ENCODE measurements around the gene SAMD8.
"Not testable (repeated sequence)": the region's sequence is repeated elsewhere in the genome, so short reads cannot be mapped to it uniquely, and the experiment has no call there.

Gene SAMD8

DNA sequence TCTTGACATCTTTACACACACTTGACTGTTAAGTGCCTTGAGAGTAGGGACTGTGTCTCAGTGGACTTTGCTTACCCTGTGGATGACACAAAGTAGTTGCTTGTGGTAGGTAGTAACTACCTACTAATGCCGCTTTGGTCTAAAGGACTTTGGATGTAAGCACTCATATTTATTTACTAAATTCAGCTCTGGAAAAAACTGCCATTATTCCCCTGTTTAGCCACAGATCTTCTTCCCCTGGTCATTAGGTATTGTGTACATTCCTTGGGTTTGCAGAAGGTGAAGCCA is 96.3 kb downstream of the SAMD8 start:
- H3K27me3 Mint-ChIP-seq, result no peaks in the 10 kb centered on the region
- no peak overlapping the region for H3K27ac Mint-ChIP-seq
- no peaks in the 10 kb centered on the region for H3K9me3 Mint-ChIP-seq
- intact Hi-C loops (cut with micrococcal nuclease), result no loop called here
- H3K4me1 Mint-ChIP-seq (ENCODE audit: low read depth), result peaks cover 37% of the 10 kb centered on the region
- H3K36me3 Mint-ChIP-seq (ENCODE audit: low read depth), result peaks cover 34% of the 10 kb centered on the region
- H3K4me3 Mint-ChIP-seq, result no peak overlapping the region

DNA sequence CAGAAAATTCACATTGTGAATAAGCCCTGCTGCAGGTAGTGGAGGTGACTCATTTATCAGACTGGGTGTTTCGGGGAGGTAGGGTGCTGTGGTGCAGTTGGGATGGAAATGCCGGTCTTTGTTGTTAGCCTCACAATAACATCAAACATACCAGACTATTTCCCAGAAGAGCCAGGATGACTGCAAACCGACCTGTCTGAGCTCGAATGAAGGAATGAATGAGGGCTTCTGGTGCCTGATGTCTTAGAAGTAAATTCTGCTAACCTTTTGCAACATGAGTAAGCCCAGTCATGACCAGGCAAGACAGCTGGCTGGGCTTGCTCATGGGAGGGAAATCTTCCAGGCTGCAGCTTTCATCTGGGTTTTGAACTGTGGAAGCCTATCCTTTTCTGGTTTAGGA is 96.7 kb downstream of the SAMD8 start:
- Mint-ChIP-seq H3K27ac (peak overlapping the region; percentile 99), H3K4me1 (ENCODE audit: low read depth) (peaks cover 37% of the 10 kb centered on the region), H3K27me3 (no peaks in the 10 kb centered on the region), H3K9me3 (no peaks in the 10 kb centered on the region), H3K36me3 (ENCODE audit: low read depth) (peaks cover 36% of the 10 kb centered on the region), H3K4me3 (no peak overlapping the region)
- intact Hi-C loops (cut with micrococcal nuclease), result no loop called here

DNA sequence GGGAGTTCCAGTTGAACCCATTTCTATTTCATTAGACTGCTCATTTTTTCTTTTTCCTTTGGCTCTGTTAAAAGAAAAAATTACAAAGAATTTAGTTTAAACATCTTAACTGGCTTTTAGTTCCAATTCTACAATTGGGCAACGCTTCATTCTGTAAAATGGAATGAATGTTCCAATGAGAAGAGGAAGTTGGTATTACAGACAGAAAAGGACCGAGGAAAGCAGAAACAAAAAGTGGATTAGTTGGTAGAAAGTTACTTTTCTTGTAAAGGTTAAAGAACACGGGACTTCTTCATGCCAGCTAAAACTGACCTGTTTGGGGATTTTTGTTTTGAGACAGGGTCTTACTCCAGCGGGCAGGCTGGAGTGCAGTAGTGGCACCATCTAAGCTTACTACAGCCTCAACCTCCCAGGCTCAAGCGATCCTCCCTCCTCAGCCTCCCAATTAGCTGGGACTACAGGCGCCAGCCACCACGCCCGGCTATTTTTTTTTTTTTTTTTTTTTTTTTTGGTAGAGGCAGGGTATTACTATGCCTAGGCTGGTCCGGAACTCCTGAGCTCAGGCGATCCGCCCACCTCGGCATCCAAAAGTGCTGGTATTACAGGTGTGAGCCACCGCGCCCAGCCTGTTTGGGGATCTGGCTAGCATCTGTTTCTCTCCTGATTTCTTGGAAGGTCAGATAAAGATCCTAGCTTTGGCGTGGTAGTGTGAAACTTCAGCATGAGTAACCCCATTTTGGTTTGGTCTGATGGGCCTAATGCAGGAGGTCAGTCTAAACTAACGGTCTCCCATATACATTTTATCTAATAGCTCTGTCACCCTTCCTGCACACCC is 97.8 kb downstream of the SAMD8 start:
- intact Hi-C loops (cut with micrococcal nuclease), result no loop called here
- H3K4me3 Mint-ChIP-seq, result peak overlapping the region; percentile 97
- H3K27me3 Mint-ChIP-seq, result no peaks in the 10 kb centered on the region
- no peaks in the 10 kb centered on the region for H3K9me3 Mint-ChIP-seq
- peaks cover 35% of the 10 kb centered on the region for H3K4me1 Mint-ChIP-seq (ENCODE audit: low read depth)
- peaks cover 47% of the 10 kb centered on the region for H3K36me3 Mint-ChIP-seq (ENCODE audit: low read depth)
- peak overlapping the region; percentile 99 for H3K27ac Mint-ChIP-seq

DNA sequence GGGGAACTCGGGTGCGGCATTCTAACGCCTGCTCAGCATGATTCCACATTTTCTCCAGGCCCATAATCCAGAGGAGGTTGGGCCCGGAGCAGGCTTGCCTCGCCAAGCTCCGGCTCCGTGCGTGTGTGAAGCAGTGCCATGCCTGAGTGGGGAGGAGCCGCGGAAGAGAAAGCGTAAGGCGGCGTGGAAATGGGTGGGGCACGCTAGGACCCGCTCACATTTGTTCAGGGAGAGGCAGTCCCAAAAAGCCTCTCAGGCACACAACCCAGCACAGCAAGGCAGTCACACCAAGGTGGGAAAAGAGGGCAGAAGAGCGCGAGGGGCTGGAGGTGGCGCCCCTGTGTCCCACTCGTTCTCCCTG is 98.4 kb downstream of the SAMD8 start:
- H3K4me1 Mint-ChIP-seq (ENCODE audit: low read depth), result peaks cover 31% of the 10 kb centered on the region
- H3K27me3 Mint-ChIP-seq, result no peaks in the 10 kb centered on the region
- intact Hi-C loops (cut with micrococcal nuclease), result loop anchor here (1.0 to 5.0 kb wide), 3 partner anchors 25 to 383 kb away; partner anchors contain the start of genes COMTD1, KAT6B and SAMD8
- peaks cover 53% of the 10 kb centered on the region for H3K36me3 Mint-ChIP-seq (ENCODE audit: low read depth)
- peak overlapping the region; percentile 99 for H3K27ac Mint-ChIP-seq
- peak overlapping the region; percentile 97 for H3K4me3 Mint-ChIP-seq
- no peaks in the 10 kb centered on the region for H3K9me3 Mint-ChIP-seq

DNA sequence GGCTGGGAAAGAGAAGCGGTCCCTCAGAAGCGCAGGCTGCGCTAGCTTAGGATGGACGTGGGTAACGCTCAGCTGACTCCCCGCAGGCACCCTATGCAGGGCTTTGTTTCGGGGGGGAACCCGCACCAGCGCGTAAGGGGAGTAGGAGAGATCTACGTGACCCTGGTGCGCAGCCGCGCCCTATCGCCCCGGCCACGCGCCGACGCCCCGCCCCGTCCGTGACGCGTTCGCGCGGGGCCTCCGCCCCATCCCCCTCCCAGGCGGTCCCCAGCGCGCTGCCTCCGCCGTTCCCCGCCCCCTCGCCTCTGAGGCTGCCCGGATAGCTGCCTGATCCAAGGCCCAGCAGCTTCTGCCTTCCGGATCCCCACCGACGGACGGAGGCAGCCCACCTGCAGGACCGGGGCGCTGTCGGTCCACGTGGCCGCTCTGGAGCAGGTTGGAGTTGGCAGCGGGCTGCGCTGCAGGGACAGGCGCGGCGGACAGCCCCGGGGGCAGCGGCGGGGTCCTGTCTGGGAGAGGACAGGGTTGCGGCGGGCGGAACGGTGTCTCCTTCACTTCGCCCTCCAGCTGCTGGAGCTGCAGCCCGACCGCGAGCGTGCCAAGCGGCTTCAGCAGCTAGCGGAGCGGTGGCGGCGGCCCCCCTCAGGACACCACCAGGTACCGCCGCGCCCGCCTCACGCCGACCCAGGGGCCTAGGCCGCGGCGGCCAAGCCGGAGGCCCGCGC is 99.0 kb downstream of the SAMD8 start, which contains the start of gene VDAC2:
TSS of gene VDAC2 (plus strand) at position 515 of the 725 bp plus-strand sequence. CDS start 363 bp downstream, outside the sequence.
- intact Hi-C loops (cut with micrococcal nuclease), result loop anchor here (1.0 to 5.0 kb wide), 3 partner anchors 24 to 383 kb away; partner anchors contain the start of genes COMTD1, KAT6B and SAMD8
- peaks cover 27% of the 10 kb centered on the region for H3K4me1 Mint-ChIP-seq (ENCODE audit: low read depth)
- no peaks in the 10 kb centered on the region for H3K27me3 Mint-ChIP-seq
- peak within 1 kb of the TSS; percentile 97 for H3K4me3 Mint-ChIP-seq
- no peaks in the 10 kb centered on the region for H3K9me3 Mint-ChIP-seq
- H3K36me3 Mint-ChIP-seq (ENCODE audit: low read depth), result peaks cover 58% of the 10 kb centered on the region
- peak within 1 kb of the TSS; percentile 99 for H3K27ac Mint-ChIP-seq

DNA sequence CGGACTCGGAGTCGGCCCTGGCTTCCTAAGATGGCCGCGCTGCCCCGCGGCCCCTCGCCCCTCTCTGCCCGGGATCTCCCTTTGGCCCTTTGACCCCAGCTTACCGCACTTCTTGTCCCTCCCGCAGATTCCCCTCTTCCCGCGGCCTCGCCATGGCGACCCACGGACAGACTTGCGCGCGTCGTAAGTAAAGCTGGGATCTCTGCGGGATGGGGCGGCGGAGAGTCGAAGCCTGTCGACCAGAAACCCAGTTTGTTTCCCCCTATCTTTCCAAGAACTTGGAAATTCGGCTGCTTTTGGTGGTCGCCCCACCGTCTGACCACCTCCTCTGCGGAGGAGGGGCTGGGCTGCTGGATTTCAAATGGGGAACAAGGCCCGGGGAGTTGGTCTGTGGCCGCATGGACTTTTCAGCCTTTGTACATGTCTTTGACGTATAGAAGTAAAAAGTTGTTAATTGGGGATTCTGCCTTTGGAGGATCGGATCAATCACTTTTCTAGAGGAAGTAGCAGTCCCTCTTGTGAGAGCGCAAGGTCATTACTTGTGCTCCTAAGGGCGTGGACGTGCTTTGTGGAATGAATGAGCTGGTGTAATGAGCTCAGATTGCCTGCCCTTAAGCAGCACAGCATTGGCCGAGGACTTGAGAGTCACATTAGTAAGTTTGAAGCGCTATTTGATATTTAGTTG is 99.7 kb downstream of the SAMD8 start:
- intact Hi-C loops (cut with micrococcal nuclease), result loop anchor here (2.0 to 5.0 kb wide), 2 partner anchors 24 to 384 kb away; partner anchors contain the start of genes COMTD1 and KAT6B
- Mint-ChIP-seq H3K9me3 (no peaks in the 10 kb centered on the region), H3K4me1 (ENCODE audit: low read depth) (peaks cover 32% of the 10 kb centered on the region), H3K4me3 (peak overlapping the region; percentile 97), H3K36me3 (ENCODE audit: low read depth) (peaks cover 65% of the 10 kb centered on the region), H3K27me3 (no peaks in the 10 kb centered on the region), H3K27ac (peak overlapping the region; percentile 99)

DNA sequence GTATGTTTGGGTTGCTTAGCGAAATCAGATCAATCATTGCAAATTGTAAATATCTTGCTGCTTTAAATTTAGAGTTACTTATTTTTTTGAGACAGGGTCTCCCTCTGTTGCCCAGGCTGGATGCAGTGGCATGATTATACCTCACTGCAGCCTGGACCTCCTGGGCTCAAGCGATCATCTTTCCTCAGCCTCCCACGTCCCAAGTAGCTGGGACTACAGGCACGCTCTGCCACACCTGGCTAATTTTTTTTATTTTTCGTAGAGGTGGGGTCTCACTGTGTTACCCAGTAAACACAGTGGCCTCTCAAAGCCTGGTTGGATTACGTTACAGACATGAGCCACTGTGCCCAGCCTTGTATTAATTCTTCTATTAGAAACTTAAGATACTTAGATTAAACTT is 100.9 kb downstream of the SAMD8 start:
- intact Hi-C loops (cut with micrococcal nuclease), result loop anchor here (5.0 kb wide), 1 partner anchor 385 kb away; the partner anchor contains the start of gene KAT6B
- Mint-ChIP-seq H3K4me1 (ENCODE audit: low read depth) (peaks cover 37% of the 10 kb centered on the region), H3K9me3 (no peaks in the 10 kb centered on the region), H3K27ac (no peak overlapping the region), H3K36me3 (ENCODE audit: low read depth) (peaks cover 77% of the 10 kb centered on the region), H3K27me3 (no peaks in the 10 kb centered on the region), H3K4me3 (peak overlapping the region; percentile 97)

DNA sequence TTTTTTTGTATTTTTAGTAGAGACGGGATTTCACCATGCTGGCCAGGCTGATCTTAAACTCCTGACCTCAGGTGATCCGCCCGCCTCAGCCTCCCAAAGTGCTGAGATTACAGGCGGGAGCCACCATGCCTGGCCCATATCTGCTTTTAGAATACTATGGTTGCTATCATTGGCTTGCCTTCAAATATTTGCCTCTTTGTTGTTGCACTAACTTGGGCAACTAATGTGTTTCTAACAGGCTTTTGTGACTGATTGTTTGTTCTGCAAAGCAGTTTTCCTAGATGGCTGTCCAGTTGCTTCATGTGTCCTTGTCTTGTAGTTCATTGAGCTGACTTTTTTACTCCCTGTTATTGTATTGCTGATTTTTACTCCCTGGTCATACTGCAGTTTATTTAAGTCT is 108.8 kb downstream of the SAMD8 start:
- Mint-ChIP-seq H3K4me1 (ENCODE audit: low read depth) (peaks cover 31% of the 10 kb centered on the region), H3K36me3 (ENCODE audit: low read depth) (peaks cover 98% of the 10 kb centered on the region), H3K4me3 (no peak overlapping the region), H3K27ac (no peak overlapping the region), H3K27me3 (no peaks in the 10 kb centered on the region), H3K9me3 (no peaks in the 10 kb centered on the region)
- intact Hi-C loops (cut with micrococcal nuclease), result no loop called here

DNA sequence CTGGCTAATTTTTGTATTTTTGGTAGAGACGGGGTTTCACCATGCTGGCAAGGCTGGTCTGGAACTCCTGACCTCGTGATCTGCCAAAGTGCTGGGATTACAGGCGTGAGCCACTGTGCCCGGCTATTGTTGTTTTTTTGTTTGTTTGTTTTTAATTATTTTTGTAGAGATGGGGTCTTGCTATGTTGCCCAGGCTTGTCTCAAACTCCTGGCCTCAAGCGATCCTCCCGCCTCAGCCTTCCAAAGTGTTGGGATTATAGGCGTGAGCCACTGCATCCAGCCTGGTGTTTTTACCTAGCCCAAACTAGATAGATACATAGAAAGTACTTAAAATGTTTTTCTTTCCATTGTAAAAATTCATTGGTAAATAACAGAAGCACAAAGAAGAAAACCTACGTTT is 110.0 kb downstream of the SAMD8 start:
- intact Hi-C loops (cut with micrococcal nuclease); H3K4me3 Mint-ChIP-seq; H3K27ac Mint-ChIP-seq; H3K9me3 Mint-ChIP-seq; H3K27me3 Mint-ChIP-seq: not testable (repeated sequence)
- H3K4me1 Mint-ChIP-seq (ENCODE audit: low read depth), result peaks cover 22% of the 10 kb centered on the region
- H3K36me3 Mint-ChIP-seq (ENCODE audit: low read depth), result peaks cover 98% of the 10 kb centered on the region

DNA sequence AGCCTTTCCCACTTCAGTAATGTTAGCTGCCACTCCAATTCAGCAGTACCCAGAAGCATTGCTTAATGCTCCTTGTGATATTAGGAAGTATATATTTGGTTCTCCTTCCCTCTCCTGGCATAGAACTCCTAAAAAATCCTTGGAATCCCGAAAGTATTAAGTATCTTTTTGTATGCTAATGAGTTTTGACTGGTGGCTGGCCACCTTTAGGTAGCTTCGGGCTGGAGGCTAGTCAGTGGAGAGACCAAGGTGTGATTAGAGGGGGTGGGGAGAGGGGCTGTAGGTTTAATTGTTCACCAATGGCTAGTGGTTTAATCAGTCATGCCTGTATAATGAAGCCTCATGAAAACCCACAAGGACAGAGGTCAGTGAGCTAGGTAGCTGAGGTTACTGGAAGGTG is 112.1 kb downstream of the SAMD8 start:
- peaks cover 29% of the 10 kb centered on the region for H3K4me1 Mint-ChIP-seq (ENCODE audit: low read depth)
- no peak overlapping the region for H3K27ac Mint-ChIP-seq
- intact Hi-C loops (cut with micrococcal nuclease), result no loop called here
- no peak overlapping the region for H3K4me3 Mint-ChIP-seq
- H3K9me3 Mint-ChIP-seq, result no peaks in the 10 kb centered on the region
- no peaks in the 10 kb centered on the region for H3K27me3 Mint-ChIP-seq
- H3K36me3 Mint-ChIP-seq (ENCODE audit: low read depth), result peaks cover 97% of the 10 kb centered on the region

DNA sequence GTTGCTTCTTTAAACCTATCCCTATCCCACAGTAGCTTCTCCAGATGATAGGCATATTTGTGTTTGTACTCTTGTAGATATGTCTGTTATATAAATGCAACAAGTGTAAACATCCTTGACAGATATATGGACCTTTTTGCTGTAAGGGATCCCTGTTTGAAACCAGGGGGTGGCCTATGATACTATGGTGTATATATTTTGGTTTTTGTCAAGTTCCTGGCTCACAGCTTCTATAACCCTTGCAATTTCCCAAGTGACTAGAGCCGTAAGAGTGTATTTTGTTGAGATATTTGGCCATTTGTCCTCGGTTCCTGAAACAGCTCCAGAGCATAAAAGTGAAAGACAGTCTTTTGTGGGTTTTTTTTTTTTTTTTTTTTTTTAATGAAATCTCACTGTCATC is 114.6 kb downstream of the SAMD8 start:
- Mint-ChIP-seq H3K27ac (no peak overlapping the region), H3K4me3 (no peak overlapping the region), H3K9me3 (no peaks in the 10 kb centered on the region), H3K4me1 (ENCODE audit: low read depth) (peaks cover 47% of the 10 kb centered on the region), H3K27me3 (no peaks in the 10 kb centered on the region), H3K36me3 (ENCODE audit: low read depth) (peaks cover 97% of the 10 kb centered on the region)
- intact Hi-C loops (cut with micrococcal nuclease), result no loop called here

DNA sequence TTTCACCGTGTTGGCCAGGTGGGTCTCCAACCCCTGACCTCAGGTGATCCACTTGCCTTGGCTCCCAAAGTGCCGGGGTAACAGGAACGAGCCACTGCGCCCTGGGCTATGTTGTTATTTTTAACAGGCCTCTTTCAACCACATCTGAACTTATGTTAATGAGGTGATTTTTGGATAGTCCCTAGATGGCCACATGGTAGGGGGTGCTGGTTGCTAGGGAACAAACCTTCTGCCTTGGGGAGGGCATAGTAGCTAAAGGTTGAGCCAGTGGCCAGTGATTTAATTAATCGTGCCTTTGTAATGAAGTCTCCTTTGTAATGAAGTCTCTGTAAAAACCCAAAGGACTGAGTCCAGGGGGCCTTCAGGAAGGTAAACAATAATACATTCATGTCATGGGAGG is 115.2 kb downstream of the SAMD8 start:
- Mint-ChIP-seq H3K27ac (no peak overlapping the region), H3K4me3 (no peak overlapping the region), H3K36me3 (ENCODE audit: low read depth) (peaks cover 97% of the 10 kb centered on the region), H3K4me1 (ENCODE audit: low read depth) (peaks cover 47% of the 10 kb centered on the region), H3K9me3 (no peaks in the 10 kb centered on the region), H3K27me3 (no peaks in the 10 kb centered on the region)
- intact Hi-C loops (cut with micrococcal nuclease), result no loop called here

DNA sequence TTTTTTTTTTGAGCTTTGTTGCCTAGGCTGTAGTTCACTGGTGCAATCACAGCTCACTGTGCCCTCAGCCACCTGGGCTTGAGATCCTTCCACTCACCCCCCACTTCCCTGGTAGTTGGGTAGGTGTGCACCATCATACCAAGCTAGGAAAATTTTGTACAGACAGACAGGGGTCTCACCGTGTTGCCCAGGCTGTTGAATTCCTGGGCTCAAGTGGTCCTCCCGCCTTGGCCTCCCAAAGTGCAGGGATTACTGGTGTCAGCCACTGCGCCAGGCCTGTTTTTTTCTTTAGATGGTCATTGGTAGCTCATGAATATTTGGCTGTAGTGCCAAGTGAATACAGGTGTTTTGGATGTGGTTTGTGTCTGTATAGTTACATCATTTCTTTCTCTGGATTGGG is 116.8 kb downstream of the SAMD8 start:
- Mint-ChIP-seq H3K9me3 (no peaks in the 10 kb centered on the region), H3K4me1 (ENCODE audit: low read depth) (peaks cover 36% of the 10 kb centered on the region), H3K27me3 (no peaks in the 10 kb centered on the region), H3K36me3 (ENCODE audit: low read depth) (peaks cover 99% of the 10 kb centered on the region), H3K4me3 (no peak overlapping the region), H3K27ac (peak overlapping the region; percentile 59)
- intact Hi-C loops (cut with micrococcal nuclease), result no loop called here

DNA sequence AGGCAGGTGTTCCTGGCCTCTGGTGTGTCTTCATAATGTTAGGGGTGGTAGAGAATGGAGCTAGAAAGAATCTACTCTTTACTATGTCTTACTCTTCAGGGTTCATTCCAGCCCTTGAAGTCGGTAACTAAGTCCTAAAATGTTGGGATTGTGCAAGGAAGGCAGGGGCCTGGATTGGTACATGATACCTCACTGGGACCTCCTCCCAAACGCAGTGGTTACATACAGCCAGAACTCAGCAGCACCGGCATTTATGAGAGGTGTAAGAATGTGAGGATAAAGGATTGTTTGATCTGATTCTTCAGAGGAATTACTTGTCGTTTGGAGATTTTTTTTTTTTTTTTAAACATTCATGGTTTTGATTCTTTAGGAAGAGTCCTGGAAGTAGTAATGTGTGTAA is 117.4 kb downstream of the SAMD8 start:
- H3K36me3 Mint-ChIP-seq (ENCODE audit: low read depth), result peaks cover 98% of the 10 kb centered on the region
- intact Hi-C loops (cut with micrococcal nuclease), result no loop called here
- no peak overlapping the region for H3K27ac Mint-ChIP-seq
- no peaks in the 10 kb centered on the region for H3K9me3 Mint-ChIP-seq
- H3K27me3 Mint-ChIP-seq, result no peaks in the 10 kb centered on the region
- H3K4me3 Mint-ChIP-seq, result no peak overlapping the region
- peaks cover 38% of the 10 kb centered on the region for H3K4me1 Mint-ChIP-seq (ENCODE audit: low read depth)

All from dendritic cell treated with granulocyte-macrophage colony-stimulating factor and Interleukin-4, amounts not matched to agents 40 ng/mL and 50 ng/mL, for 4 days (primary cell).